Stimulated activated CD4-positive, alpha-beta T cell treated with anti-CD3 and anti-CD28 coated beads, TNF-alpha, amount 100 ng/mL, for 24 hours (primary cell): ENCODE results near the gene RNF217.
"Not testable (repeated sequence)": the region's sequence is repeated elsewhere in the genome, so short reads cannot be mapped to it uniquely, and the experiment has no call there.

ENCODE experiments used
- DNase-seq, 3 experiments: peaks; one replicate each; pipeline ENCODE4 v3.0.0-alpha.2; 2020; ENCODE audit warnings: low read depth in 3 of 3

The RNF217 gene, protein sequence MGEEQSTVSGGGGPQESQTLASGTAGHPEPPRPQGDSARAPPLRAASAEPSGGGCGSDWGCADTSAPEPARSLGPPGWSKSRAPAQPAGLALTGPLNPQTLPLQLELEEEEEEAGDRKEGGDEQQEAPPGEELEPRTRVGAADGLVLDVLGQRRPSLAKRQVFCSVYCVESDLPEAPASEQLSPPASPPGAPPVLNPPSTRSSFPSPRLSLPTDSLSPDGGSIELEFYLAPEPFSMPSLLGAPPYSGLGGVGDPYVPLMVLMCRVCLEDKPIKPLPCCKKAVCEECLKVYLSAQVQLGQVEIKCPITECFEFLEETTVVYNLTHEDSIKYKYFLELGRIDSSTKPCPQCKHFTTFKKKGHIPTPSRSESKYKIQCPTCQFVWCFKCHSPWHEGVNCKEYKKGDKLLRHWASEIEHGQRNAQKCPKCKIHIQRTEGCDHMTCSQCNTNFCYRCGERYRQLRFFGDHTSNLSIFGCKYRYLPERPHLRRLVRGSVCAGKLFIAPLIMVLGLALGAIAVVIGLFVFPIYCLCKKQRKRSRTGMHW

DNA sequence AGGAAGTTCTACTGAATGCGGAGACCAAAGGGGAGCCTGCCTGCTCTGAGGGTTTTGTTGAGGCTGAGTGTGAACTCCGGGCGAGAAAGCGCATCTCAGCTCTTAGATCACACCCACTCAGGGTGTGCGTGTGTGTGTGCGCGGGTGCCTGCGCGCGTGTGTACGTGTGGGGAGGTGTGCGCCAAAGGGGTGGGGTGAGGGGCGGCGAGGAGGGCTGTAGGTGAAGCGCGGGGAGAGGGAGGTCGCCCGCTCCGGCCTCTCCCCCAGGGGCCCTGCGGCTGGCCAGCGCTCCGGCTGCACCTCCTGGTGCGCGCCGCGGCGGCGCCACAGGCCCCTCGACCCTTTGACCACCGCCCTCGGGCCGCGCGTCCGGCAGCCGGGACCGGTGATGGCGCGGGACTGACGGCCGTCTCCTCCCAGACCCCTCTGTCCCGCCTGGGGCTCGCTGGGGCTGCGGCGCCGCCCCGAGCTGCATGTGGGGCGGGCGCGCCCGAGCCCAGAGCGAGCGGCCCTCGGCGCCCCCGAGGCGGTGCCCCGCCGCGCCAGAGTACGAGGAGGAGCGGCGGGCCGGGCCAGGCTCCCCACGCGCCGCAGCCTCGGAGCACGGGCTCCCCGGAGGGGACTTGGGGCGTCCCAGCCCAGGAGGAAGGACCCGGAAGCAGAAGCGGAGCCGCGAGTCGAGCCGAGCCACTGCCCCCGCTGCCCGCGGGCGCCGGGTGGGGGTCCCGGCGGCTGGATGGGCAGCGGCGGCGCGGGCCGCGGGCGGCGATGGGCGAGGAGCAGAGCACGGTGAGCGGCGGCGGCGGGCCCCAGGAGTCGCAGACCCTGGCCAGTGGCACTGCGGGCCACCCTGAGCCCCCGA lies at the start of gene RNF217:
RNF217 (plus strand) TSS at position 661 of the 862 bp plus-strand sequence; CDS start at position 769, 108 bp downstream.
- peak in 1 of 3 experiments; percentile 6 for DNase-seq

GRCh38 chr6:124913056-124913455 lies 49.2 kb upstream of the RNF217 start:
- DNase-seq, result no peak

DNA sequence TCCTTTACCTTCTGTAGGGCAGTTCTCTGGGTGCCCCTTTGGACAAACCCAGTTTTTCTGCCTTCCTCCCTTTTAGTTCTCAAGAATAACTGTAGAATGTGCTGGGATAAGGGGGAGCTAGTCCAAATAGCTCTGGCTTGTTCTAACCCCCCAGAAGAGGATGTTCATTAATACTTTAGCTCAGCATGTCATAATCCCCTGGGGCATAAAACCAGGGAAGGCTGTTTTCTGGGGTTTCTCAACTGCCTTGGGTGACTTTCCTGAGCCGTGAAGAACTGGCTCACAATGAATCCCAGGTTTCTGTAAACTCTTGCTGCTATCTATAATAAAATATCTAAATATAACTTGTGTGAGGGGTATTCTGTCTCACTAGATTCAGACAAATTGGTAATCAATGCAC lies 44.5 kb upstream of the RNF217 start:
- DNase-seq, result no peak

DNA sequence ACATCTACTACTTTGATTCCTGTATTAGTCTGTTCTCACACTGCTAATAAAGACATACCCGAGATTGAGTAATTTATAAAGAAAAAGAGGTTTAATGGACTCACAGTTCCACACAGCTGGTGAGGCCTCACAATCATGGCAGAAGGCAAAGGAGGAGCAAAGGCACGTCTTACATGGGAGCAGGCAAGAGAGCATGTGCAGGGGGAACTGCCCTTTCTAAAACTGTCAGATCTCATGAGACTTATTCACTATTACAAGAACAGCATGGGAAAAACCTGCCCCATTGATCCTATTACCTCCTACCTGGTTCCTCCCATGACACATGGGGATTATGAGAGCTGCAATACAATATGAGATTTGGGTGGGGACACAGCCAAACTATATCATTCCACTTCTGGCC lies 42.5 kb upstream of the RNF217 start:
- not testable (repeated sequence) for DNase-seq

DNA sequence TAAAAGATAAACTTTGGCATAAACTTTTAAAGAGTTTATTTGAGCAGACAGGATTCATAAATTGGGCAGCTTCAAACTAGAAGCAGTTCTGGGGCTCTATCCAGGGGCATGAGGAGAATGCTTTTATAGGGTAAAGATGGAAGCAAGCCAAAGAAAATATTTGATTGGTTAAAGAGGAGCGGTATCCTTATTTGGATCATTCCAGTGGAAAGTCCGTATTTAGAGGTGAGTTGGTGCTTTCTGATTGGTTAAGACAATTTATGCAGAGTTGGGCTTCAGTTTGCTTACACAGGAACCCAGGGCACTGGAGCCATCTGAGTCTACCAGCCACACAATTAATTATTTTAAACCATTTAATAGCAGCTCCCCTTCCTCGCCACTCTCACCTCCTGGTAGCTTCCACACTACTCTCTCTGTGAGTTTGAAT lies 37.9 kb upstream of the RNF217 start:
- no peak for DNase-seq

GRCh38 chr6:124926435-124926834 lies 35.8 kb upstream of the RNF217 start:
- no peak for DNase-seq

- no peak for DNase-seq
Measured at GRCh38 chr6:124927806-124928205, 34.4 kb upstream of the RNF217 start.

- DNase-seq, result no peak
Measured at GRCh38 chr6:124928851-124929250, 33.4 kb upstream of the RNF217 start.

DNA sequence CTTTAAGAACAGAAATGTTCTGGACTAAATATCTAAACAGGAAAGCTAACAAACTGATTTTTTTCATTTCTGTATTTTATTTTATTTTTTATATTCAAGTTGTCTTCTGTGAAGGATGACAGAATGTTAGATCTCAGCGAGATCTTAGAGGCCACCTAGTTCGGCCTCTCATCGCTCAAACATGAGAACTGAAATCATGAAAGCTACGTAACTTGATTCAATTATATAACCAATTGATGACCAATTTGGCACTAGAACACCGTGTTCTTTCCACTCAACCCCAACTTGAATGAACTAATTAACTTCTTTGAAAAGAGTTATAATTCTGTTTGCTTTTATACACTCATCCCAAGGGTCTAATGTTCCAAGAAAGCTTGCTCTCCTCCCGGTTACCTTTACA lies 24.6 kb upstream of the RNF217 start:
- no peak for DNase-seq

- no peak for DNase-seq
Measured at GRCh38 chr6:124941259-124941658, 21.0 kb upstream of the RNF217 start.

GRCh38 chr6:124943658-124944057 lies 18.6 kb upstream of the RNF217 start:
- no peak for DNase-seq

GRCh38 chr6:124947971-124948451 lies 14.2 kb upstream of the RNF217 start:
- no peak for DNase-seq

- no peak for DNase-seq
Measured at GRCh38 chr6:124949706-124950105, 12.5 kb upstream of the RNF217 start.

- DNase-seq, result no peak
Measured at GRCh38 chr6:124953808-124954207, 8.4 kb upstream of the RNF217 start.

GRCh38 chr6:124955108-124955856 lies 7.0 kb upstream of the RNF217 start:
- DNase-seq, result no peak

- no peak for DNase-seq
Measured at GRCh38 chr6:124956018-124956417, 6.2 kb upstream of the RNF217 start.

GRCh38 chr6:124958149-124958548 lies 4.1 kb upstream of the RNF217 start:
- no peak for DNase-seq

DNA sequence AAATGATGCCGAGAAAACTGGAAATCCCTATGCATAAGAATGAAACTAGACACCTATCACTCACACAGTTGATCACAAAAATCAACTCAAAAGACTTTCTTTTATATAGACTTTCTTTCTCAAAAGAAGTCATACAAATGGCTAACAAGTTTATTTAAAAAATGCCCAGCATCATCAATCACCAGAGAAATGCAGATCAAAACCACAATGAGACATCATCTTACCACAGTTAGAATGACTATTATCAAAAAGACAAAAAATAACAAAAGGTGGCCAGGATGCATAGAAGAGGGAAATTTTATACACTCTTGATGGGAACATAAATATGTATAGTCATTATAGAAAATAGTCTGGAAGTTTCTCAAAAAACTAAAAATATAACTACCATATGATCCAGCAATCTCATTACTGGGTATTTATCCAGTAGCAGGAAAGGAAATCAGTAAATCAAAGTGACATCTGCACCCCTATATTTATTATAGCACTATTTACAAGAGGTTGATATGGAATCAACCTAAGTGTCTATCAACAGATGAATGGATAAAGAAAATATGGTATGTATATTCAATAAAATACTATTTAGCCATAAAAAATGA lies 3.4 kb upstream of the RNF217 start:
- no peak for DNase-seq

GRCh38 chr6:124960757-124961463 lies 1.3 kb upstream of the RNF217 start:
- no peak for DNase-seq

DNA sequence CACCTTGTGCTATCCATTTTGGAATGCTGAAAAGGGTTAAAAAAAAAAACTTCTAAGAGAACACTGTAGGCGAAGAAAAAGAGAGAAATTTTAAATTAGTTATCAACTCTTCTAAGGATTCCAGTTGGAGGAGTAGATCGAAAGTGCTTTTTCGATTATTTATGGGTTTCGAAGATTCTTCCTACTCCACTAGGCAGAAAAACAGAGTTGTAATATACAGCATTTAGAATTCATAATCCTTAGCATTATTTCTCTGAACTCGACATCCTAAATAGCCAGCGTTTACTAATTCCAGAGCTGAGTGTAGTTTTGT lies 817 bp upstream of the RNF217 start:
- no peak for DNase-seq
